Measurements from ENCODE around the gene KCNF1.

KCNF1 gene

GRCh38 chr2:10918661-10919409 lies 7.1 kb downstream of the KCNF1 start:
- H3K4me3 ChIP-seq (ENCODE audit: low read depth, low read length) = no peak overlapping the region

GRCh38 chr2:10919410-10919770 lies 7.7 kb downstream of the KCNF1 start:
- H3K4me3 ChIP-seq (ENCODE audit: low read depth, low read length) = no peak overlapping the region

- no peak overlapping the region for H3K4me3 ChIP-seq (ENCODE audit: low read depth, low read length)
These were observed 8.3 kb downstream of the KCNF1 start for GRCh38 chr2:10919771-10920621.

- no peak overlapping the region for H3K4me3 ChIP-seq (ENCODE audit: low read depth, low read length)
These were observed 9.1 kb downstream of the KCNF1 start for GRCh38 chr2:10920764-10921388.

- no peak overlapping the region for H3K4me3 ChIP-seq (ENCODE audit: low read depth, low read length)
These were observed 9.8 kb downstream of the KCNF1 start for GRCh38 chr2:10921525-10921924.

- H3K4me3 ChIP-seq (ENCODE audit: low read depth, low read length) = no peak overlapping the region
These were observed 10.7 kb downstream of the KCNF1 start for GRCh38 chr2:10922307-10923007.

- no peak overlapping the region for H3K4me3 ChIP-seq (ENCODE audit: low read depth, low read length)
These were observed 11.3 kb downstream of the KCNF1 start for GRCh38 chr2:10923008-10923375.

- H3K4me3 ChIP-seq (ENCODE audit: low read depth, low read length) = no peak overlapping the region
These were observed 12.2 kb downstream of the KCNF1 start for GRCh38 chr2:10923965-10924364.

- H3K4me3 ChIP-seq (ENCODE audit: low read depth, low read length) = no peak overlapping the region
These were observed 12.7 kb downstream of the KCNF1 start for GRCh38 chr2:10924441-10924840.

- no peak overlapping the region for H3K4me3 ChIP-seq (ENCODE audit: low read depth, low read length)
These were observed 13.1 kb downstream of the KCNF1 start for GRCh38 chr2:10924859-10925258.

GRCh38 chr2:10926191-10926820 lies 14.6 kb downstream of the KCNF1 start:
- no peak overlapping the region for H3K4me3 ChIP-seq (ENCODE audit: low read depth, low read length)

GRCh38 chr2:10930721-10931516 lies 19.2 kb downstream of the KCNF1 start:
- no peak overlapping the region for H3K4me3 ChIP-seq (ENCODE audit: low read depth, low read length)

- no peak overlapping the region for H3K4me3 ChIP-seq (ENCODE audit: low read depth, low read length)
These were observed 20.0 kb downstream of the KCNF1 start for GRCh38 chr2:10931710-10932255.

- no peak overlapping the region for H3K4me3 ChIP-seq (ENCODE audit: low read depth, low read length)
These were observed 20.8 kb downstream of the KCNF1 start for GRCh38 chr2:10932345-10933151.

- H3K4me3 ChIP-seq (ENCODE audit: low read depth, low read length) = no peak overlapping the region
These were observed 22.0 kb downstream of the KCNF1 start for GRCh38 chr2:10933700-10934225.

- H3K4me3 ChIP-seq (ENCODE audit: low read depth, low read length) = no peak overlapping the region
These were observed 22.7 kb downstream of the KCNF1 start for GRCh38 chr2:10934308-10934978.

GRCh38 chr2:10934979-10935350 lies 23.2 kb downstream of the KCNF1 start:
- no peak overlapping the region for H3K4me3 ChIP-seq (ENCODE audit: low read depth, low read length)

GRCh38 chr2:10935366-10935918 lies 23.7 kb downstream of the KCNF1 start:
- H3K4me3 ChIP-seq (ENCODE audit: low read depth, low read length) = no peak overlapping the region

All from iPS-11a (cell line).